Measurements from ENCODE around the gene GPD2.

GPD2 gene

GRCh38 chr2:156436497-156437085 lies 412 bp downstream of the GPD2 start:
- peak in 1 of 2 donors; percentile 28 for DNase-seq

DNA sequence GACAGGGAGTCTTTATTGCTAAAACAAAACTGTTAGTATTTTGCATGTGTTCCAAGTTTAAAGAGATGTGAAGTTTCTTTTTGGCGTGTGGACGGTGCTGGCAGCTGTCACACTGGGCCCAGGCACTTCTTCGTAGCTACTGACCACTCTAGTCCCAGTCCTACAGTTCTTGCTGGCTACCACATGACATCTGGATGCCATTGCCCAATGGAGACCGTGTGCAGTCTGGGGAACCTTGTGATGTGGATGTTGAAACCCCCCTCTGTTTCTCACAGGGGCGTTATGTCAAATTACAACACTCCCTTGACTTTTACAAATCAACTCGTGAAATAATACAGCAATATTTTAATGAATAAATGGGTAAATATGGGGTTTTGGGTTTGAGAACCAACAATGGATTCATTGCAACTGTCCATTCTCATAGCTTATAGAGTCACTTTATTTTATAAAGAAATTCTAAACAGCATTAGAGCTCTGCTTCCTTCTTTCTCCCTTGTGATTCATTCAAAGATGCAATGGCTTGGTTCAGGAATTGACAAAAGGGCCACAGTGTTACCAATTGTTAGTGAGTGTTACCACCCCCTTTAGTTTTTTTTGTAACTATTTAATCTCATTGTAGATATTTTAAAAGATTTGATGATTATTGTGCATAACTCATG lies 1.2 kb downstream of the GPD2 start:
- DNase-seq = peak in 1 of 2 donors; percentile 32

DNA sequence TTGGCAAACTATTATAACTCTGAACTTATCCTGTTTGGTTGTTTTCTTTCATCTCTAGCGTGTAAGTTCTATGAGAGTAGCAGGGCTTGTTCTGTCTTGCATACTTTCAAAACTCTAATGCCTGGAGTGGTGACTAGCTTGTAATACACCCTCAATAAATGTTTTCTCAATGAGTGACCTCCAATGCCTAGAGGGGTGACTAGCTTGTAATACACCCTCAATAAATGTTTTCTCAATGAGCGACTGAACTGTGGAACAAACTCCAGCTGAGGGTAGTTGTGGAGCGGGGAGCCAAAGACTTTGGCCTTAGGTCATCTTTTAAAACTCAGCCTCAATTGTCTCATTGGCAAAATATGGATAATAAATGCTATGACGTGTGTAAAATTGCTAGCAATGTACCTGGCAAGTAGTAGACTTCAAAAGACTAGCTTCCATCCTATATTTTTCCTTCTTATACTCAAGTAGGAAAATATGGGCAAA lies 1.8 kb downstream of the GPD2 start:
- no peak for DNase-seq

- DNase-seq = no peak
Measured at GRCh38 chr2:156443089-156443488, 6.9 kb downstream of the GPD2 start.

DNA sequence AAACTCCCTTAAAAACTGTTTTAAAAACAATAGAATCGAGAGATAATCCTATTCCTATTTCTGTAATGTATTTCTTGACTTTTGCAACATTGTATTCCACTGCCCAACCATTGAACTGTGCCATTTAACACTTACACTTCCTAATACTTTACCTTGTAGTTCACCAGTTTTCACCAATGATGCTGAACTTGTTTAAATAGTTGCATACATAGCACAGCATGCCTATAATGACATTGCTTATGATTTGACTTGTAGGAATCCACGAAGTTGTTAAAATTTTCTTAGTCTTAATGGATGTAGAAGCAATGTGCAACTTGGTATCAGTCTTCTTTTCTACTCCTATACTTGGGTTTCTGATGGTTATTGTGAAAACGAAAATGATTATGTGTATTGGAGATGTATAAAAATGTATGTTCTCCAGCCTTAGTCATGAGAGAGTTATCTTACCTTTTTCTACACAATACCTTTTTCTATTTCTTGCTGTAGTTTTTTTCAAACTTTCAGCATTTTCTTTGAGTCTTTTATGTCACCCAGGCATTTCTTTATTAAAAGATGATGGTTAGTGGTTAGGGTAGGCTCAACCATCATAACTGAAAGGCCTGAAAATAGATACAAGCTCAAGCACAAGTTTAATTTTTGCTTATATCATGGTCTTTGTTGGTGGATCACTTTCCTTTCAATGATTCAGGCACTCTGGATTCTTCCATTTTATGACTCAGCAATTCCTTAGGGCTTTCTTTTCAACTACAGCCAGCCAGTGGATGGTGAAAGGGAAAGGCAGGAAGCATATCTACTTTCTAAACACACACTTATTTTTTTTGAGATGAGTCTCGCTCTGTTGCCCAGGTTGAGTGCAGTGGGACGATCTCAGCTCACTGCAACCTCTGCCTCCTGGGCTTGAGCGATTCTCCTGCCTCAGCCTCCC lies 9.4 kb downstream of the GPD2 start:
- DNase-seq = no peak

DNA sequence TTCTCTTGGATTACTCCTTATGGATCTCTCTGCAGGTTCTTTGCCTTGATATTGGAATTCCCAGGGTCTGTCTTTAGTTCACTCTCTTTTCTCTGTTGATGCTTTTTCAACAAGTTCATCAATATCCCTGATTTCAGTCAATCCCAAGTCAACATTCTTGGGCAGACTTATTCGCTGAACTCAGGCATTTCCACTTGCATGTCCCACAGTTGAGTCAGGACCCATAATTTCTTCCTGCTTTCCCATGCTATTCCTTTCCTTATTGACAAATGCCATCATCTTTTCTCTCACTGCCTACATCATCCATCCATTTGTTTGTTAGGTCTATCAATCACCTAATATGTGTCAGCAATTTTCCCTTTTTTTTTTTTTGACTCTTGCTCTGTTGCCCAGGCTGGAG lies 11.6 kb downstream of the GPD2 start:
- no peak for DNase-seq

GRCh38 chr2:156448766-156449165 lies 12.6 kb downstream of the GPD2 start:
- DNase-seq = no peak

DNA sequence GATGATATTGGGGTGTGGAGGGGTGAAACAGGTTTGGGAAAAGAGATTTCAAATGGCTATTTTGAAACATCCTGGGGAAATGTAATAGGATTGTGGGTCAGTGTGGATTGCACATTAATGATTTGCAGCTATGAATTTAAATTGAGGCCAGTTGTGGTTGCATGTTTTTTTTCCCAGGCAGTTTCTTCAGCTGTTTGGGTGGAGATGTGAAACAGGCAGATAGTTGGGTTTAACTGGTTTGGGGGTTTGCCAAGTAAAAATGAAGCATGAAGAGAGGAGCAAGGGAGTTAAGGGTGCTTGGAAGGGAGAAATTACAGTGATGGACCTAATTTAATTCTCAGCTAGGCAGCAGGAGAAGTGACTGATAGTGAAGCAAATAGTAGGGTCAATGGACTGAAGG lies 16.8 kb downstream of the GPD2 start:
- no peak for DNase-seq

- DNase-seq = no peak
Measured at GRCh38 chr2:156455361-156455975, 19.3 kb downstream of the GPD2 start.

- no peak for DNase-seq
Measured at GRCh38 chr2:156456616-156457015, 20.4 kb downstream of the GPD2 start.

- DNase-seq = no peak
Measured at GRCh38 chr2:156457523-156458517, 21.6 kb downstream of the GPD2 start.

DNA sequence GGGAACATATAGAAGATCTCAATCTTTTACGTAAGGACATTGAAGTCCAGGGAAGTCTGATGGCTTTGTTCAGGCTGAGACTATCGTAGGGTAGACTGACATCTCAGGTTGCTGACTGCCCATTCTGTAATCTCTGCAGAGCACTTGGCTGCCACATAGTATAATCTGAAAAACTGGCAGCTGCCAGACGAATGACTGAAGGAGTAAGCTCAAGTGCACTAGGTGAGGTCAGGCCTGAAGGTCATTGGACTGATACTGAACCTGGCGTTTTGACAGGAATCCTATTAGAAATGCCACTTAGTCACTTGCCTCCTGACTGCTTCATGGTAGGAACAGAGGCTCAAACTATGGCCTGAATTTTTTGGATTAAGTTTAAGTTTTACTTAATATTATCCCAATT lies 23.5 kb downstream of the GPD2 start:
- DNase-seq = no peak

DNA sequence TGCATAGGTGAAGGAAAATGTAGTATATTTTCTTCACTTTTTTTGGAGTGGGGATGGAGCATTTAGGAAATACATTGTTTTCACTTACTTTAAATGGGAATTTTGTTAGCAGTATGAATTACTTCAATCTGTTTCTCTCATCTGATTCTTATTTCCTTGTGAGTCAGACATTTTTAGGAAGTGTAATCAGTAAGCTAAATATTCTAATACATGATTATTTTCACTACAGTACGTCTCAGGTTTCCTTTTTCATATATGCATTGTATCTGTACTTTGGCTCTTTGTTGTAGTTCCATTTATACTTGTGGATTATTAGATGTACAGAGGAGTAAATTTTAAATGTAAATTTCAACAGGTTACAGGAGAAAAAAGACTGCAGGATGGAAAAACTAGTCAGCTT lies 27.9 kb downstream of the GPD2 start:
- DNase-seq = no peak

DNA sequence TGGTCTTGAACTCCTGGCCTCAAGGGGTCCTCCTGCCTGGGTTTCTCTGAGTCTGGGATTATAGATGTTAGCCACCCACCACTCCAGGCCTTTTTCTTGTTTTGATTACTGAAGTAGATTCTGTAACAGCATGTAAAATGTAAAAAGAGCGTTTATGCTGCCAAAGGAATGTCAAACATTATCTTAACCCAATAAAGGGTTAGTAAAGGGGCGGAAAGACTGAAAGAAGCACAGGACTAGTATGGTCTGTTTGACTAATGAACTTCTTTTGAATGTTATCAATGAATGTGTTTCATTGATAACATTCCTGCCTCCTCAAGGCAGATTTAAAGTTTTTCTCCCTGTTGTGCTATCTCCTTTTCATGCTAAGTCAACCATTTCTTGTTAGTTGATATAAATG lies 29.4 kb downstream of the GPD2 start:
- no peak for DNase-seq

GRCh38 chr2:156466739-156467405 lies 30.7 kb downstream of the GPD2 start:
- no peak for DNase-seq

DNA sequence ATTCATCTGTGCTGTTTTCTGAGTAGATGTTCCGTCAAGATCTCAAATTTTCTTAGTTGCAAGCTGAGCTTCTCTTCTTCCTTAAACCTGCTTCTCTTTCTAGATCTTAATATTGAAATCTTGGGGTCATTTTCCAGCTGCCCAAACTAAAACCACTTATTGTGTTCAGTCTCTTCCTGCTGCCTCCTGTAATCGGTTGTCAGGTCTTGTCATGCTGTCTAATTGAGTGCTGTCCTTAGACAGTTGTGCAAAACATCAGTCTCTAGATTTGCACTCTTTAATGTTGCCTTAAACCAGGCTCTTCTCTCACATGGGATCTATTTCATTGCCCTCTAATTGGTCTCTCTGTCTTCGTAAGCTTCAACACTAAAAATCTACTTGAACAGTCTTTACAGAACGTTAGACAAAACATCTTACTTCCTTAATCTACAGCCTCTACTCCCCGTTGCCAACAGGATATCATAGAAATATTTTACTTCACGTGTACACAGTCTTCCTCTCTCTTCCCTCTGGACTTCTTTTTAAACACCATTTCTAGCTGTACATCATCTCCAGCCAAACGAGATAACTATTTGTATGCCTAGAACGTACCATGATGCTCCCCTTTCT lies 34.9 kb downstream of the GPD2 start:
- DNase-seq = no peak

- DNase-seq = no peak
Measured at GRCh38 chr2:156471762-156472161, 35.6 kb downstream of the GPD2 start.

GRCh38 chr2:156472686-156473085 lies 36.5 kb downstream of the GPD2 start:
- peak in 1 of 2 donors; percentile 35 for DNase-seq

- no peak for DNase-seq
Measured at GRCh38 chr2:156473445-156473844, 37.3 kb downstream of the GPD2 start.

DNA sequence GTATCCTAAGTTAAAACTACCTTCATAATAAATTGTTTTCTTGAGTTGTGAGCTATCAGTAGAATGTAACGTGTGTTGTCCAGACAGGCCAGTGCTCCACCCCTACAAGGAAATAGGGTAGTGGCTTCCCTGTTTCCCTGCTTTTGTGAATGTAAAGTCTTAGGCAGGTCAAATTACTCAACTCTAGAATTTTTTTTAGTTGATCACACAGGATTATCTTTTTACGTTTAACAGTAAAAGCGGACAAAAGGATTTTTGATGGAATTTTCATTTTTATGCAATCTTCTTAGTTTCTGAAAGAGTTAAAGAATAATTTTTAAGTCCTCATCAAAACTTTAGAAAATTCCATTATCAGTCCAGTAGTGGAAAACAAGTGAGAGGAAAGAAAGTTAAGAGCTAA lies 38.2 kb downstream of the GPD2 start:
- no peak for DNase-seq
